HepG2 (cell line): ENCODE data around the gene CATSPERD. TPM values are rescaled to one million over a fixed set of nuclear protein-coding genes. Genes with fewer than 3 reads are reported as not detected.

Experiments used
- ELF4 ChIP-seq: sonication (generic); formaldehyde crosslinking; IDR thresholded peaks from 2 replicates; pipeline ENCODE4 v1.5.0; 2020; ENCODE audit warnings: missing genetic modification reagents, mild to moderate bottlenecking, moderate library complexity, borderline replicate concordance
- FOXA1 ChIP-seq, 2 experiments: fragments of 450-650 bp in 1 of 2; sonication (generic) in 1 of 2; formaldehyde crosslinking in 1 of 2; IDR thresholded peaks; 2 replicates each; pipeline versions ENCODE4 v1.4.0 to v1.6.1; 2016 to 2020; ENCODE audit warnings: missing genetic modification reagents in 1 of 2
- FOXP1 ChIP-seq, 2 experiments: fragments of 450-650 bp in 1 of 2; IDR thresholded peaks; 2 replicates each; pipeline ENCODE4 v1.6.1; 2017 to 2018; ENCODE audit warnings: antibody characterized with exemption in 1 of 2
- HHEX ChIP-seq: IDR thresholded peaks from 2 replicates; pipeline ENCODE4 v1.6.1; 2016; ENCODE audit warnings: control low read depth
- KDM2A ChIP-seq: sonication (generic); formaldehyde crosslinking; IDR thresholded peaks from 2 replicates; pipeline ENCODE4 v1.4.0; 2020; ENCODE audit warnings: low read depth, missing genetic modification reagents, borderline replicate concordance
- KIAA2018 ChIP-seq: sonication (generic); formaldehyde crosslinking; IDR thresholded peaks from 2 replicates; pipeline ENCODE4 v1.5.0; 2020; ENCODE audit warnings: mild to moderate bottlenecking, missing genetic modification reagents, borderline replicate concordance
- MZF1 ChIP-seq: sonication (generic); formaldehyde crosslinking; IDR thresholded peaks from 2 replicates; pipeline ENCODE4 v1.8.1; 2023; ENCODE audit warnings: mild to moderate bottlenecking, missing genetic modification reagents, borderline replicate concordance
- NFE2 ChIP-seq: sonication (generic); formaldehyde crosslinking; IDR thresholded peaks from 2 replicates; pipeline ENCODE4 v1.4.0; 2020; ENCODE audit warnings: missing genetic modification reagents
- NFIC ChIP-seq: IDR thresholded peaks from 2 replicates; pipeline ENCODE4 v1.6.1; 2012; ENCODE audit warnings: mild to moderate bottlenecking, low read length, inconsistent platforms
- TERF1 ChIP-seq: sonication (generic); formaldehyde crosslinking; IDR thresholded peaks from 2 replicates; pipeline ENCODE4 v1.8.0; 2022; ENCODE audit warnings: mild to moderate bottlenecking, missing genetic modification reagents, moderate library complexity
- TMF1 ChIP-seq: sonication (generic); formaldehyde crosslinking; IDR thresholded peaks from 2 replicates; pipeline ENCODE4 v1.8.1; 2022; ENCODE audit warnings: low read depth, missing genetic modification reagents
- ZBTB21 ChIP-seq: sonication (generic); formaldehyde crosslinking; IDR thresholded peaks from 2 replicates; pipeline ENCODE4 v1.4.0; 2020; ENCODE audit warnings: missing genetic modification reagents
- ZNF121 ChIP-seq: sonication (generic); formaldehyde crosslinking; IDR thresholded peaks from 2 replicates; pipeline ENCODE4 v1.5.0; 2020; ENCODE audit warnings: mild to moderate bottlenecking, missing genetic modification reagents
- ZNF143 ChIP-seq: sonication (generic); formaldehyde crosslinking; IDR thresholded peaks from 2 replicates; pipeline ENCODE4 v1.4.0; 2020; ENCODE audit warnings: missing genetic modification reagents
- ZNF501 ChIP-seq: sonication (generic); formaldehyde crosslinking; IDR thresholded peaks from 2 replicates; pipeline ENCODE4 v1.5.1; 2020; ENCODE audit warnings: mild to moderate bottlenecking, moderate library complexity, missing genetic modification reagents
- ZNF550 ChIP-seq: sonication (generic); formaldehyde crosslinking; IDR thresholded peaks from 2 replicates; pipeline ENCODE4 v1.4.0; 2020; ENCODE audit warnings: mild to moderate bottlenecking, missing genetic modification reagents, borderline replicate concordance
- ZNF660 ChIP-seq: sonication (generic); formaldehyde crosslinking; IDR thresholded peaks from 2 replicates; pipeline ENCODE4 v1.5.1; 2020; ENCODE audit warnings: mild to moderate bottlenecking, low read depth, missing genetic modification reagents, borderline replicate concordance
- ZNF670 ChIP-seq: sonication (generic); formaldehyde crosslinking; IDR thresholded peaks from 2 replicates; pipeline ENCODE4 v1.8.0; 2022; ENCODE audit warnings: mild to moderate bottlenecking, missing genetic modification reagents, borderline replicate concordance
- polyA plus RNA-seq, 8 experiments: library from polyadenylated mRNA; depleted of rRNA in 3 of 8; stranded (reverse) in 7 of 8; unstranded in 1 of 8; fragments of >200 nt; fragmentation: Illumina TruSeq in 4 of 8; extraction: Trizol in 4 of 8; gene quantifications; 2 replicates each; pipeline versions ENCODE4 v1.2.1 to v1.2.3, GENCODE V29; 2011 to 2016; ENCODE audit warnings: low read depth in 4 of 8, missing spikeins in 1 of 8, mixed read lengths in 1 of 8; ENCODE audit not compliant: insufficient read depth in 1 of 8
- total RNA-seq, 5 experiments: library from RNA; depleted of rRNA; stranded (reverse); fragments of >200 nt; fragmentation: Illumina TruSeq; extraction: Trizol; gene quantifications; 2 replicates each; pipeline ENCODE4 v1.2.3, GENCODE V29; 2016; ENCODE audit warnings: low read depth in 1 of 5
- TF ChIP-seq, protein P1 (sequence below): fragments of 450-650 bp; IDR thresholded peaks from 2 replicates; pipeline ENCODE4 v1.6.1; 2017

The CATSPERD gene
- total and polyA plus RNA-seq, 2 of the 13 experiments (the other 11 are each of a cell fraction or from before 2014, with no cell fraction given) = 0.04 TPM; not detected in 1

DNA sequence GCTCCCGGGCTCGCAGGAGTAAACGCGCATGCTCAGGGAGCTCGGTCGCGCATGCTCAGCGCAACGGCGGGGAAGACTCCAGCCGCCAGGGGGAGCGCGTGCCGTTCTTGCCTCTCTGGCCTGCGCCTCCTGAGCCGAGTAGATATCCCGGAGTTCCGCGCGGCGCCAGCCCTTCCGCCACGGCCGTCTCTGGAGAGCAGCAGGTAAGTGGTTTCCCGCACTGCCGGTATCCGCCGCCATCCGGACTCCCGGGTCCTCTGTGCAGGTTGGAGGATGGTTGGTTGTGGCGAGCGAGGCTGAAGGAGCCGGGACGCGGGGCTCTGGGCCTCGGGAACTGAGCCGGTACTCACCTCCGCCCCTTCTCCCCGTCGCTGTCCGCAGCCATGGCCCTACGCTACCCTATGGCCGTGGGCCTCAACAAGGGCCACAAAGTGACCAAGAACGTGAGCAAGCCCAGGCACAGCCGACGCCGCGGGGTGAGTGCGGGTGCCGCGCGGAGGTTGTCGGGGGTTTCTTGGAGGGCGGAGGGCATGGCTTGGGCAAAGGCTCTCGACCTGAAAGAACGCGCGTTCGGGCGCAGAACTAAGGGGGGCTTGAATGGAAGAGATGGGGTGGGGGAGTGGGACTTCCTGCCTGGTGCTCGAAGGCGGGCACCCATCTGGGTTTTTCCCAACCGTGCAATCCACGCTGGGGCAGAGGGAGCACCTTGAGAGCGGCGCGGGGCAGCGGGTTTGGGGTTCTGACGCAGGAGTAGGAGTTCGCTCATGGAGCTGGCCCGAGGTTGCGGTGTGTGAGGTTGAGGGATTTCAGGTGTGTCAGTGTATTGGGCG, 30.1 kb upstream of the CATSPERD start, which contains the start of gene RPL36 (continued):
- TF ChIP-seq, protein P1, sequence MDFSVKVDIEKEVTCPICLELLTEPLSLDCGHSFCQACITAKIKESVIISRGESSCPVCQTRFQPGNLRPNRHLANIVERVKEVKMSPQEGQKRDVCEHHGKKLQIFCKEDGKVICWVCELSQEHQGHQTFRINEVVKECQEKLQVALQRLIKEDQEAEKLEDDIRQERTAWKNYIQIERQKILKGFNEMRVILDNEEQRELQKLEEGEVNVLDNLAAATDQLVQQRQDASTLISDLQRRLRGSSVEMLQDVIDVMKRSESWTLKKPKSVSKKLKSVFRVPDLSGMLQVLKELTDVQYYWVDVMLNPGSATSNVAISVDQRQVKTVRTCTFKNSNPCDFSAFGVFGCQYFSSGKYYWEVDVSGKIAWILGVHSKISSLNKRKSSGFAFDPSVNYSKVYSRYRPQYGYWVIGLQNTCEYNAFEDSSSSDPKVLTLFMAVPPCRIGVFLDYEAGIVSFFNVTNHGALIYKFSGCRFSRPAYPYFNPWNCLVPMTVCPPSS = no peak
- TF ChIP-seq ZBTB21 (0 out of 2 replicates have a peak, but pooled peaks have one; percentile 30), ZNF670 (CRISPR knock-in tag) (peak; percentile 98), ZNF550 (peak; percentile 67; the same call in 1 of the 2 replicates), TMF1 (no peak; the same call in 1 of the 2 replicates), NFE2 (CRISPR knock-in tag) (no peak), ZNF501 (peak; percentile 98), ZNF660 (CRISPR knock-in tag) (no peak), KIAA2018 (CRISPR knock-in tag) (no peak), TERF1 (CRISPR knock-in tag) (0 out of 2 replicates have a peak, but pooled peaks have one; percentile 33), ZNF121 (0 out of 2 replicates have a peak, but pooled peaks have one; percentile 13), KDM2A (CRISPR knock-in tag) (peak; percentile 96), MZF1 (CRISPR knock-in tag) (no peak), NFIC (no peak), HHEX (no peak), FOXP1 (IDR thresholded peaks at IDR 0.05) (no peak), FOXP1 (CRISPR knock-in tag; IDR thresholded peaks at IDR 0.05) (no peak), FOXA1 (IDR thresholded peaks at IDR 0.05) (no peak), FOXA1 (CRISPR knock-in tag; IDR thresholded peaks at IDR 0.05) (no peak), ELF4 (CRISPR knock-in tag) (peak; percentile 81; the same call in 1 of the 2 replicates), ZNF143 (CRISPR knock-in tag) (peak; percentile 92)
